ENCODE results near the gene HMCN2.

Gene HMCN2

DNA sequence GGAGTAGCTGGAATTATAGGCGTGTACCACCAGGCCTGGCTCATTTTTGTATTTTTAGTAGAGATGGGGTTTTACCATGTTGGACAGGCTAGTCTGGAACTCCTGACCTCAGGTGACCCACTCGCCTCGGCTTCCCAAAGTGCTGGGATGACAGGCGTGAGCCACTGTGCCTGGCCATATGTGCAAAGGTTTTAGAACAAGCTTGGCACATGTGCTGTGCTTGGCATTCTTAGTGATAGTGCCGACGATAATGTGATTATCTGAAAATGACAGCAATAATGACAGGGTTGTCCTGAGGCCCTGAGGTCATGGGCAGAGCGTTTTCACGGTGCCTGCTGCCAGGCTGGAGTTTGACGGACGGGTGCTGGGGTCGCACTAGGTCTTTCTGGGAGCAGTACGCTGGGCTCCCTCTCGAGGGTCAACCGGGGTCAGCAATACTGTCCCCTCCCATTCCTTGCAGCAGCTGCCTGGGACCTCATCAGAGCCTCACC lies 42.6 kb downstream of the HMCN2 start:
- DNase-seq (ENCODE audit: low read depth in 2 of 2) = no peak

DNA sequence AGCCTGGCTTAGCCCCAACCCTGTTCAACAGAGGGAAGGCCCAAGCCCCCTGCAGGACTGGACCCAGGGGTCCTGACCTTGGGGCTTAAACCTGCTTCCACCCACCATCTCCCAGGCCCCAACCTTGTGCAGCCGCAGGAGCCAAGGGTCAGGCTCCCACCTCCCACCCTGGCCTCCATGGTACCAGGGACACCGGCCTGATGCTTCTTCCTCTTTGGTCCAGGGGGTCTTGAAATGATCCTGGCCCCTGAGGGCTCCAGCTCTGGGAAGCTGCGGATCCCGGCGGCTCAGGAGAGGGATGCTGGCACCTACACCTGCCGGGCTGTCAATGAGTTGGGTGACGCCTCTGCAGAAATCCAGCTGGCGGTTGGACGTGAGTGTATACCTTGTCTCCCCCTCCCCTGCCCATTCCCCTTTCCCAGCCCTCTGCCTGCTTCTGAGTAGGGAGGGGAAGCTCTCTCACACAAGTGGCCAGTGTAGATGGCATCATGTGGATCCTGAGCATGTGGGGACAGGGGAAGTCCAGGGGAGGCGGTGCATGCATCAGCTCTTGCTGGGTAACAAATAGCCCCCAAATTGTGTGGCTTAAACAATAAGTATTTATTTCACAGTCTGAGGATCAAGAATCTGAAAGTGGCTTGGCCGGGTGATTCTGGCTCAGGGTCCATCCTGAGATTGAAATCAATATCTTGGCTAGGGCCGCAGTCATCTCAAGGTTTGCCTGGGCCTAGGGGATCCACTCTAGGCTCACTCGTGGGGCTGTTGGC lies 44.3 kb downstream of the HMCN2 start:
- DNase-seq (ENCODE audit: low read depth in 2 of 2) = no peak

DNA sequence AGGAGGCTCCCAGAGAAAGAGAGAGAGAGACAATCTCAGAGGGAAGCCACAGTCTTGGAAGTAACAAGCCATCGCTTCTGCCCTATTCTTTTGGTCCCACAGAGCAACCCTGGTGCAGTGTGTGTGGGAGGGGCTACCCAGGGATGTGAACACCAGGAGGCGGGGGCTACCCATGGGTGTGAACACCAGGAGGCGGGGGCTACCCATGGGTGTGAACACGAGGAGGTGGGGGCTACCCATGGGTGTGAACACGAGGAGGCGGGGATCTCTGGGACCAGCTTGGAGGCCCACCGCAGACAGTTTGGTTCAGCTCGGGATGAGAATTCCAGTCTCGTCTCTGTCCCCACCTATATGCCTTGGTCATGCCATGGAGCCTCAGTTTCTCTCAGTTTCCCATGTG lies 44.9 kb downstream of the HMCN2 start:
- no peak for DNase-seq (ENCODE audit: low read depth in 2 of 2)

DNA sequence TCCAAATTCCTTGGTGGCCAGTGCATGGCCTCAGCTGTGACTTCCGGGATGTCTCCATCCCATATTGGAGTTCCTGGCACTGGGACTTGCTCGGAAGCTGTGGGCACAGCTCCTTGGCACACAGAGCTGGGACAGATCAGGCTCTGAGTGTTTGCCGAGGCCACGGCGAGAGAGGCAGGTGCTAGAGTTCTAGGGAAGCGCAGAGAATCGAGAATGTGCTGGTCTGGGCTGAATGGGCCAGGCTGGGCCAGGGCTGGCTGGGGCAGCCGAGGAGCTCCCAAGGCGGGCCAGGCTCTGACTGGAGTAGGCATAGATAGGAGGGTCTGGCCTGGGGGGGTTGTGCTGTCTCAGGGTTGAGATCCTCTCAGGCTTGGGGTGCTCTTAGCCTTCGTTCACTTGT lies 45.4 kb downstream of the HMCN2 start:
- DNase-seq (ENCODE audit: low read depth in 2 of 2) = no peak

DNA sequence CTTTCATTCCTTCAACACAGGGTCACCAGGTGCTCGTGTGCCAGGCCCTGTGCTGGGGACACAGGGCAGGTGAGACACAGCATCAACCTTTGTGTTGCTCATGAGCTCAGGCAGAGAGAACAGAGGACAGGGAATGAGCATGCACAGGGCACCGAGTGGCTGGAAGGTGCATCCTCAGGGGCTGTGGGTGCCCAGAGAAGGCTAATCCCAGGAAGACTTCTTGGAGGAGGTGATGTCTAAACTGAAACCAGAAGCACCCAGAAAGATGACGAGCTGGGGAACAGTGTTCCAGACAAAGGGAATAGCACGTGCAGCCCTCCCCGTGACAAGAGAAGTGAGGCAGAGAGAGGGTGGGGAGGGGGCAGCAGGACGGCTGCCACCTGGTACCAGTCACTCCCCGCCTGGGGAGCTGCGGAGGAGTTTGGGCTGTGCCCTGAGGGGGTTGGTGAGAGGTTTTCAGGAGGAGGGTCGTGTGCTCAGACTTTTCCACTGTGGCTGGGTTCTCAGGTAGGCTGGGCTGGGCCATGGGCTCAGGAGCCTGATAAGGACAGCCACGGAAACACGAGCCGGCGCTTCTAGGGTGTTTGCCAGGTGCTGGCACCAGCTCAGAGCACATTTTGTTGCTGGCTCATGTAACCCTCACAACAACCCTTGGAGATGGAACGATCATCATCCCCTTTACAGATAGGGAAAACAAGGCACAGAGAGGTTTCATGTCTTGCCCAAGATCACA lies 46.0 kb downstream of the HMCN2 start:
- no peak for DNase-seq (ENCODE audit: low read depth in 2 of 2)

DNA sequence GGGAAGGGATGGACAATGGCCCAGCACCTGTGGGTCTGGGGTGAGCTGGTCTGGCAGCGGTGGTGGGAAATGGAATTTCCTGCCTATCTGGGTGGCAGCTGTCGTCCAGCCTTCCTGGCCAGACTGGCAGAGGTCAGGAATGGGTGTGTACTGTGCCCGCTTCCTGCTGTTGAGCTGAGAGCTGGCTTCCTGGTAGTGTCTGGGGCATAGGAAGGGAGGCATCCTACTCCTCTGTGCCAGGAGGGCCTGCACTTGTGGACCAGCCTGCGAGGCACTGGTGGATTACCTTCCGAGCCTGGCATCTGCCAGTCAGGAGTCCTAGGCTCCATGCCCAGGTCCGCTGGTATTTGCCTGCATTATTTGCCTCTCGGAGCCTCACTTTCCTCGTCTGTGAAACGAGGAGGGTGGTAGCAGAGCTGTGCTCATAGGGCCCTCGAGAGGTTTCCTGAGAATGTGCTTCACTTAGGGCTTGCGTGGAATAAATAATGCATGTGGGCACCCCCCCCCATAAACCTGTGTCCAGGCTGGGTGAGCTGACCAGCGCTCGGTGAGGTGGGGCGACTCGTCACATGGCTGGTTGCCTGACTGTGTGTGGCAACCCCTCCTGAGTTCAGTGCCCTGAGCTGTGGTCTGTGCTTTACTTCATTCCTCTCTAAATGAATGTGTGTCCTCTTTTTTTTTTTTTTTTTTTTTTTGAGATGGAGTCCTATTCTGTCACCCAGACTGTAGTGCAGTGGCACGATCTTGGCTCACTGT lies 47.7 kb downstream of the HMCN2 start:
- no peak for DNase-seq (ENCODE audit: low read depth in 2 of 2)

DNA sequence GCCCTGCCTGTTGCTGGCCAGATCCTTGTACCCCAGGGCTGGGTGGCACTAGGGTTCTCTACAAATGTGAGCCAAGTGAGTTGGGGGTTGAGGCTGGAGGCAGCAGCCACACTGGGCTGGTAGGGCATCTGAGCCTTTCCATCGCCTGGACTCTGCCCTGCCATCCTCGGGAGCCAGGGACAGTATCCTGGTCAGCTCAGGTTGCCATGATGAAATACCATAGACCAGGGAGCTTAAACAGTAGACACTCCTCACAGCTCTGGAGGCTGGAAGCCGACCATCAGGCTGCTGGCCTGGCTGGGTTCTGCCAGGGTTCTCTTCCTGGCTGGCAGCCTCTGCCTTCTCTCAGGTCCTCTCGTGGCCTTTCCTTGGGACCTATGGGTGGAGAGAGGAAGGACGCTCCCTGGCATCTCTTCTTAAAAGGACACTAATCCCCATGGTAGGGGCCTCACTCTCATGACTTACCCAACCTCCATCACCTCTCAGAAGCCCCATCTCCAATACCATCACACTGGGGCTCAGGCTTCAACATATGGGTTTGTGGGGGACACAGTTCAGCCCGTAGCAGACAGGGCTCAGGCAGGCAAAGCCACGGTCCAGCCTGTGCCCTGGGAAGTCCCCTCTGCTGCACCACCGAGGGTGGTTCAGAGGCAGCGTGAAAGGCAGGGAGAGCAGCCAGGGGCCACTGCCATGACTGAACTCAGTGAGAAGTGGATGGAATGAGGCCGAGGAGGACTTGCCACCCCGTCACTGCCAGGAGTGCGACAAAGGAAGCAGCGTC lies 50.1 kb downstream of the HMCN2 start:
- DNase-seq (ENCODE audit: low read depth in 2 of 2) = no peak

DNA sequence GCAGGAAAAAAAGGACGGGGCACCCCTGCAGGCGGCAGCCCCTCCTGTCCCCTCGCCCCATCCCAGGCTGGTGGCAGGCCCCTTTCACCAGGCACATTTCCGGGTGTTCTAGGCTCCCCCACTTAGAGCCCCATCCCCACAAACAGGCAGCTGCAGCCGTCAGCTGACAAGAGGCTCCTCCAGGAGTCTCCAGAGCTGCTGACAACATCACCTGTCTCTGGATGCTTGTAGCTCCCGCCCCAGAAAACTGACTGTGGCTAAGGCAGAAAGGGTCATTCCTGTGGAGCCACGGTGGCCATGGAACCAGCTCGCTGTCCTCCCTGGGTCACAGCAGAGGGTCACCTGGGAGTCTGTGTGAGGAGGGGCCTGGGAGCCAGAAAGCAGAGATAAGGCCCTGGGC lies 50.9 kb downstream of the HMCN2 start:
- no peak for DNase-seq (ENCODE audit: low read depth in 2 of 2)

DNA sequence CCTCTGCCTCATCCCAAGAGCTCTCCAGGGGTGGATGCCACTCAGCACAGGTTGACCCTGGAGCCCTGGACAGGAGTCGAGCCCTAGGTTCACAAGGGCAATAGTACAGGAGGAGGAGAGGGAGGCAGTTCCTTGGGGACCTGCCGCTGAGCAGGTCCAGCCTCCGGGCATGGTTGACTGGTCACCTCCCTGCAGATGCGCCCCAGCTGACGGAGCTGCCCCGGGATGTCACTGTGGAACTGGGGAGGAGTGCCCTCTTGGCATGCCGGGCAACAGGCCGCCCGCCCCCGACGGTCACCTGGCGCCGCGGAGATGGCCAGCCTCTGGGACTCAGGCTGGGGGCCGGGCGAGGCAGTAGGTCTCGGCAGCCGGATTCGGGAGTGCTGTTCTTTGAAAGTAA lies 53.7 kb downstream of the HMCN2 start:
- DNase-seq (ENCODE audit: low read depth in 2 of 2) = no peak

DNA sequence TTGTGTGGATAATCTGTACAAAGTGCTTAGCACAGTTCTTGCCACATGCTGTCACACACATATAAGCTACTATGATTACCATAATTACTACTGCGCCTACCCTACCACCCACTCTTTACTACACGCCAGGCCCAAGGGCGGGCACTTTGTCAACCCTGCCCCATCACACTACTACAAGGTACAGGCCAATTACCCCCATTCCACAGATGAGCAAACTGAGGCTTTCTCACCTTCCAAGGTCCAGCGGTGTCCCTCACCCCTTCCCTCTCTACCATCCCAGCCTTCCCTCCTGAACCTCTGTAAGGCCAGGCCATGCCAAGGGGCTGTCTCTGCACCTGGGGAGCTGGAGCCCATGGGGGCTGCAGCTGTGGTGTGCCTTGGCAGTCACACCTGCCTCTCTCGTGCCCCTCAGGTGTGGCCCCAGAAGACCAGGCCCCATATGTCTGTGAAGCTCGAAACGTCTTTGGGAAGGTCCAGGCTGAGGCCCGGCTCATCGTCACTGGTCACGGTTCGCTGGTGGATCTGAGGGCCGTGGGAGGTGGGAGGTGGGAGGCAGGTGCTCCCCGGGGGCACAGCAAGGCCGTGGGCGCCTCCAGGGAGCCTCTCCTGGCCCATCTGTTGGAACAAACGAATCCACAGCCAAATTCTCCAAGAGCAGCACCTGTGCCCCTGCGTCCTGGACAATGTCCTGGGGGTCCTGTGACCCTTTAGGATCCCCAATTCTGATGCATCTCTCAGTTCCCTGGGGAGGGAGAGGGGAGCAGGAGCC lies 54.6 kb downstream of the HMCN2 start:
- DNase-seq (ENCODE audit: low read depth in 2 of 2) = no peak

DNA sequence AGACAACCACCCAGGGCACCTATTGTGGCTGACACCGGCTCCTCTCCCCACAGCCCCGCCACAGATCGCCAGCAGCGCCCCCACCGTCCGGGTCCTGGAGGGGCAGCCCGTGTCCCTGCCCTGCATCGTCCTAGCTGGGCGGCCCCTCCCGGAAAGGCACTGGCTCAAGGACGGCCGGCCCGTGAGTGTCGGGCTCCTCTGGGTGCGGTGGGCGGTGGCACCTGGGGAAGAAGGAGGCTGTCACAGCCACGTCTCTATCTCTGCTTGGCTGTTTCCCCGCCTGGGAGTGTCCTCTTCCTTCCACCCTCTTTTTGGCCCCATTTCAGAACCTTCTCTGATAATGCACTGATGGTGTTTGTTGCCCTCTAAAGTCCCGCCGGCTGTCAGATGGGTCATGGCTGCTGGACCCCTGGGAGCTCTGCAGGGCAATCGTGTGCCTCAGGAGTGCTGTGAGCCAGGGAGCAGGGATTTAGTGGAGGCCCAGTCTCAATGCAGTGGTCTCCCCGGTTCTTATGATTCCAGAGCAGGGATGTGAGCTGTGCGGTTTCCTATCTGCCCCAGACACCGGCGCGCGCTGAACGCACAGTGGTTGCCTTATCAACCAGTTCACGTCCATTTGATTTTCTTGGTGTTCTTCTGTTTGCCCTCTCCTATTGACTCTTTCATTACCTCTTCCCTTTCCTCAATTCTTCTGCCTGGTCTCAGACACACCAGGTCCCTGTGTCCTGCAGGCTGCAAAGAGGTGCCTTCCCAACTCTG lies 55.3 kb downstream of the HMCN2 start:
- no peak for DNase-seq (ENCODE audit: low read depth in 2 of 2)

DNA sequence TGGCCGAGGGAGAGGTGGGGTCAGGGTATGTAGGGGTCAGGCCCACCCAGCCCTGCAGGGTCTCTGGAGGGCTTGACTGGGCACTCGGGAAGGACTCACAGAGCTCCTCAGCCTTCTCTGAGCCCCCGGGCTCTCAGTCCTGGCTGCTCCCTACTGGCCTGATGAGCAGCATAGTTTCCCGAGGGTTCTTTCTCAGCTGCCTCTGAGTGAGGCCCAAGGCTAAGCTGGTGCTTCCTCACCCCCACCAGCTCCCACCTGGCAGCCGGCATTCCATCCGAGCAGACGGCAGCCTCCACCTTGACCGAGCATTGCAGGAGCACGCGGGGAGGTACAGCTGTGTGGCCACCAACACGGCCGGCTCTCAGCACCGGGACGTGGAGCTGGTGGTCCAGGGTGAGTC lies 56.0 kb downstream of the HMCN2 start:
- no peak for DNase-seq (ENCODE audit: low read depth in 2 of 2)

DNA sequence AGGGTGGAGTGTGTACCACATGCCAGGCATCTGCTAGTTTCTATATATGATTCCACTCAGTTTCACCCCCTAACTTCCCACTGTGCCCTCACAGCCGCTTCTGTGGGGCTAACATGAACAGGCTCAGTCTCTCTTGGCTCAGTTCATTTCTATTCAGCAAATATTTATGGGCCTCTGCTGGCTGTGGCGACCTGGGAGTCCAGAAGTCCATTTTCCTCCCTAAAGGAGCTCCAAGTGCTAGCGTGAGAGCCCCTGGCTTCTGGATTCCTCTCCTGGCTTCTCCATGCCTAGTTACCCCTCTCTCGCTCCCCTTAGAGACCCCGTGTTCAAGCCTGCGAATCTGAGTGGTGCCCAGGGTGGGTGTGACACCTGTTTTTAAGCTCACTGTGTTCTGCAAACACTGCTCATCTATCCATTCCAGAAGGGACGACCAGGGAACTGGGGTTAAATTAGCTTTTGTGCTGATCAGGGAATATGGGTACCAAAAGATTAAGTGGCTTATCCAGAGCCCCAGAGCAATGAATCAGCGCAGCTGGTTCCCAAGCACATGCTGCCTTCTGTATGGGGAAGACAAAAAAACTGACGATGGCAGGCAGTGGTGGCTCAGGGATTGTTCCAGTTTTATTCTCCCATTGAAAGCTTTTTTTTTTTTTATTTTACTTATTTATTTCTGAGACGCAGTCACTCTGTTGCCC lies 57.6 kb downstream of the HMCN2 start:
- no peak for DNase-seq (ENCODE audit: low read depth in 2 of 2)

DNA sequence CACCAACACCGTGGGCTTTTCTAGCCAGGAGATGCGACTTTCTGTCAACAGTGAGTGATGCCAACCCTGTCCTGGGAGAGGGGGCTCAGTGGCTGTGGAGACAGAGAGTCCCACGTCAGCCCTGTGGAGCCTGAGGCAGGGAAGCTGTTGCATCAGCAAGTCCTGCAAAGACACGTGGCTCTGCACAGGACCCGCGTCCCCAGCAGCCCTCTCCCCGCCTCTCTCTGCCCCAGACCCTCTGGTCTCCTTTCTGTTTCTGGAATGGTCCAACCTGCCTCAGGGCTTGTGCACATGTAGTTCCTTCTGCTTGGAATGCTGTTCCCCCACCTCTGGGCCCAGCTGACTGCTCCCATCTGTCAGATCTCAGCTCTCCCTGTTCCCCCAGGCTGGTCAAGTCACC lies 60.4 kb downstream of the HMCN2 start:
- no peak for DNase-seq (ENCODE audit: low read depth in 2 of 2)

DNA sequence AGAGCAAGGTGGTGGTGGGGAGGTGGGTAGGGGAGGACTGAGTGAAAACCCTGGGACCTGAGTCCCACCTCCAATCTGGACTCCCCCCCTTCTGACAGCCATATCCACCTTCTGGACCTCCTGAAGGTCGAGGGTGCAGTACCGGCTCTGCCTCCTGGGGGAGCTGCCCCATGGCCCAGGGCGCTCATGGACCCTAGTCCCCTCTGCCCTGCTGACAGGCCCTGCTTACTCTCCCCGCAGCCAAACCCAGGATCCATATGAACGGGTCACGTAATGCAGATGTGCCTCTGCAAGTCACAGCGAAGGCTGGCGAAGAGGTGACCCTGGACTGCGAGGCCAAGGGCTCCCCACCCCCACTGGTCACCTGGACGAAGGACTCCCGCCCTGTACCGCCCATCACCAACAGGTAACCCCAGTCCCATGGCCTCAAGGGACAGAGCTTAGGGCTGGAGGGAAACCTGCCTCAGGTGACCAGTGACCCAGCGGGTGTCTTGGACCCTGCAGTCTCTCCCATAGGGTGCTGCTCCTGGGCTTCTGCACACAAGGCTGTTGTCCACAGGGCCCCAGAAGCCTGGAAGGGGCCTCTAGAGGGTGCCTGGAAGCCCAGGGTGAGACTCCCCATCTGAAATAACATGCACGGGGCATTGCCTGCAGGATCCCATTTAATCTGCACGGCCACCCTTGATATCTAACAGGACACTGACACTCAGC lies 61.7 kb downstream of the HMCN2 start:
- DNase-seq (ENCODE audit: low read depth in 2 of 2) = no peak

DNA sequence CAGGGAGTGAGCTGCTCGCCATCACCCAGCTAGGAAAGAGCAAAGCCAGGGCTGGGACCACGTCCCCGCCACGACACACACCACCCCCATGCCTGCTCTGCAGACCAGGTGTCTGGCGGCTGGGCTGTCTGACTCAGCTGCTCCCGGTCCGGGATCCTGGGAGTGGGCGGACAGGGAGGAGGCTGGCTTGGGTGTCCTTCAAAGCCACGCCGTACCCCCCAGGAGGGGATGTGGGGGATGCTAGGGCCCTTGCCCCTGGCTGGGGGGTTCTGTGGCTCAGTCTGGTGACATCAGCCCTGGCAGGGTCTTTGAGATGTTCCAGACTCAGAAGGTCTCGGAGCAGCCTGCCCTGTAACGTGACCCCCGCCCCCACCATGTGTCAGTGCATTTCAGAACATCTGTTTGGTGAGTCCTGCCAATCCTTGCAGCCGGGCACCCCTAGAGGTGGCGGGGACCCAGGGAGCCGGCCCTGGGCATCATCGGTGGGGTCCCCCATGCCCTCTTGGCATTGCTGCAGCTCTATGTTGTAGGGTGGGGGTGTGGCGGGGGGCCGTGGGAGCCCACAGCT lies 62.3 kb downstream of the HMCN2 start:
- no peak for DNase-seq (ENCODE audit: low read depth in 2 of 2)

DNA sequence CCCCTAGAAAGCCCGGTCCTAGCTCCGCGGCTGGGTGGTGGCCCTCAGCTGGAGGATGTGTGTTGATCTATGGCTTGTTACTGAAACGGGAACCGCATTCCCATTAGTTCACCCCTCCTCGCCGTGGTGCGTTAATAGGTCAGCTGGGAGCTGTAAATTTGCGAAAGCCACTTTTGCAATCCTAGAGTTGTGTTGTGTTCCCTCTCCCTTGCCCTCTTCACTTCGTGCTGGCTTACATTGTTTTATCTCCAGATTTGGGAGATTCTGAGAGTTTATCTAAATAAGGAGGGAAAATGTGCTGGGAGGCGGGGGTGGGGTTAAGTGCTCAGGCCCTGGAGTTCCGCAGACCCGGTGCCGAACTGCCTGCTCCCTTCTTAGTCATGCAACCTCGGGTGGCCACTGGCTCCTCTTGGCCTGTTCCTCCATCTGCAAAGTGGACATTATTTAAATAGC lies 62.8 kb downstream of the HMCN2 start:
- no peak for DNase-seq (ENCODE audit: low read depth in 2 of 2)

DNA sequence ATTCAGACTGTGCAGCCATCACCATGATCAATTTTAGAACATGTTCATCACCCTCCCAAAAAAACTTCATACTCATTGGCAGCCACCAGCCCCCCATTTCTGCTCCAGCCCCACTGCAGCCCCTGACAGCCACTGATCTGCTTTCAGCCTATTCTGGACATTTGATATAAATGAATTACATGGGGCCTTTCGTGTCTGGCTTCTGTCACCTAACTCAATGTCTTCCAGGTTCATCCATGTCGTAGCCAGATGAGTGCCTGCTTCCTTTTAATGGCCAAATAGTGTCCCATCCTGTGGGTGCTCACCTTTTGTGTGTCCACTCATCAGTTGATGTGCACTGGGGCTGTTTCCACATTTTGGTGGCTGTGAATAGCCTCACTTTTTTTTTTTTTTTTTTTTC lies 63.5 kb downstream of the HMCN2 start:
- no peak for DNase-seq (ENCODE audit: low read depth in 2 of 2)

Data from stimulated activated CD4-positive, alpha-beta T cell treated with anti-CD3 and anti-CD28 coated beads, Interleukin-12 subunit alpha, Interleukin-12 subunit beta, amount 100 ng/mL, for 24 hours (primary cell).